HCT116 (cell line): Measurements from ENCODE around the gene KRT37.
"Not testable (repeated sequence)": the region's sequence is repeated elsewhere in the genome, so short reads cannot be mapped to it uniquely, and the experiment has no call there.

Source experiments
- CTCF ChIP-seq, 3 experiments: fragments of 200-600 bp in 1 of 3; sonication (generic) in 1 of 3; IDR thresholded peaks in 2 of 3; conservative IDR thresholded peaks in 1 of 3; 2 replicates each; pipeline ENCODE4 v1.5.1; 2012 to 2017; ENCODE audit warnings: low read depth in 2 of 3, low read length in 2 of 3, antibody characterized with exemption in 1 of 3, borderline replicate concordance in 1 of 3, control low read depth in 1 of 3, mild to moderate bottlenecking in 1 of 3, mixed read lengths in 1 of 3, mixed run types in 1 of 3, moderate library complexity in 1 of 3; ENCODE audit not compliant: insufficient read depth in 1 of 3
- MAX ChIP-seq: IDR thresholded peaks from 2 replicates; pipeline ENCODE4 v1.6.1; 2012
- POLR2A ChIP-seq: IDR thresholded peaks from 2 replicates; pipeline ENCODE4 v1.7.0; 2011; ENCODE audit warnings: borderline replicate concordance; ENCODE audit not compliant: insufficient read depth, insufficient read length; ENCODE audit errors: extremely low read depth
- POLR2AphosphoS5 ChIP-seq: IDR thresholded peaks from 2 replicates; pipeline ENCODE4 v1.6.1; 2011; ENCODE audit warnings: mild to moderate bottlenecking, low read depth, low read length, moderate library complexity
- RAD21 ChIP-seq: IDR thresholded peaks from 2 replicates; pipeline ENCODE4 v1.6.1; 2012; ENCODE audit warnings: low read depth, mild to moderate bottlenecking
- ZNF274 ChIP-seq: fragments of 200-500 bp; sonication (Bioruptor generic); IDR thresholded peaks from 2 replicates; pipeline ENCODE4 v1.6.1; 2014; ENCODE audit warnings: mild to moderate bottlenecking, low read depth, low read length, inconsistent platforms
- TF ChIP-seq, protein P1 (sequence below): IDR thresholded peaks from 2 replicates; pipeline ENCODE4 v1.6.1; 2011; ENCODE audit warnings: mild to moderate bottlenecking, low read length, moderate library complexity; ENCODE audit not compliant: insufficient replicate concordance; ENCODE audit errors: extremely low read depth

DNA sequence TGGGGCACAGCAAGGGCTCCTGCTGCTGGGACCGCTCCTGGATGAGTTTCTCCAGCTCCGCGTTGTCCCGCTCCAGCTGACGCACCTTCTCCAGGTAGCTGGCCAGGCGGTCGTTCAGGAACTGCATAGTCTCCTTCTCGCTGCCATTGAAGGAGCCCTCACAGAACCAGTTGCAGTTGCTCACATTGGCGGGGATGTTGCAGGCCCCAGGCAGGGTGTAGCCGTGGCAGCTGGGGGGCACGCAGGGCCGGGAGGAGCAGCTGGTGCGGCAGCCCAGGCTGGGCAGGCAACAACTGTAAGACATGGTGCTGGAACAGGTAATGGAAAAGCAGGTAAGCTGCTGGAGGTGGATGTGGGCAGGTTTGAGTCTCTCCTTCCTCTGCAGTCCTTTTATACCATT is 42.4 kb downstream of the KRT37 start, which contains the start of gene KRT34:
- not testable (repeated sequence) for TF ChIP-seq RAD21; POLR2AphosphoS5; CTCF (IDR thresholded peaks at IDR 0.05 in 2 of 3, conservative IDR thresholded peaks at IDR 0.05 in 1 of 3; ENCODE audit: borderline replicate concordance in 1 of 3, insufficient read depth in 1 of 3, low read depth in 2 of 3, low read length in 2 of 3); POLR2A; ZNF274; MAX
- TF ChIP-seq, protein P1, sequence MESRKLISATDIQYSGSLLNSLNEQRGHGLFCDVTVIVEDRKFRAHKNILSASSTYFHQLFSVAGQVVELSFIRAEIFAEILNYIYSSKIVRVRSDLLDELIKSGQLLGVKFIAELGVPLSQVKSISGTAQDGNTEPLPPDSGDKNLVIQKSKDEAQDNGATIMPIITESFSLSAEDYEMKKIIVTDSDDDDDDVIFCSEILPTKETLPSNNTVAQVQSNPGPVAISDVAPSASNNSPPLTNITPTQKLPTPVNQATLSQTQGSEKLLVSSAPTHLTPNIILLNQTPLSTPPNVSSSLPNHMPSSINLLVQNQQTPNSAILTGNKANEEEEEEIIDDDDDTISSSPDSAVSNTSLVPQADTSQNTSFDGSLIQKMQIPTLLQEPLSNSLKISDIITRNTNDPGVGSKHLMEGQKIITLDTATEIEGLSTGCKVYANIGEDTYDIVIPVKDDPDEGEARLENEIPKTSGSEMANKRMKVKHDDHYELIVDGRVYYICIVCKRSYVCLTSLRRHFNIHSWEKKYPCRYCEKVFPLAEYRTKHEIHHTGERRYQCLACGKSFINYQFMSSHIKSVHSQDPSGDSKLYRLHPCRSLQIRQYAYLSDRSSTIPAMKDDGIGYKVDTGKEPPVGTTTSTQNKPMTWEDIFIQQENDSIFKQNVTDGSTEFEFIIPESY: not testable (repeated sequence)
